GDM1 (cell line): ENCODE results near the gene PCBP3.

ENCODE experiments used
- DNase-seq: peaks from one replicate; lab custom pipeline; 2025; lab: John Stamatoyannopoulos, UW

The PCBP3 gene

DNA sequence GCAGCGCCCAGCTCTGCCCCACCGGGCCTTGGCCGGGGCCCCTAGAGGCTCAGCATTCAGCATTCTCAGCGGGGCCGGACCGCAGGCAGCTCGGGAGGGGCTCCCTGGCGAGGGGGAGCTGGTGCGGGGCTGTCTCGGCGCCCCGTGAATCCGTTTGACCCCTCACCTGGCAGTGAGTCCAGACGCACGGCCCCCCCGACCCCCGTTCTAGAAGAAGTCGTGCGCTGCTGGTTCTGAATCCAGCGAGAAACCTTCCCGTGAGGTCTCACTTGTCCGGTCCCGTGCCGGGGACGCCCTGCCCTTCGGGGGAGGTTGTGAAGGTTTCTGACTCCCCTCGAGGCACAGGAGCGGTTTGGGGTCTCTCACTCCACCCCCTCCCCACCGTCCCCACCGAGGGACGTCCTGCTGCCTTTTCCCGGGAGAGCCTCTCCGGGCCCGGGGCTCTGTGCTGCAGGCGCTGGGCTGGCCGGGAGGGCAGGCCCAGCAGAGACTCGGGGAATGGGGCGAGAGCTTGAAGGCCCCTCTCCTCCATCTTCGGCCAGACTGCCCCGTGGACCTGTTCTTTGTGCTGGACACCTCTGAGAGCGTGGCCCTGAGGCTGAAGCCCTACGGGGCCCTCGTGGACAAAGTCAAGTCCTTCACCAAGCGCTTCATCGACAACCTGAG, 338.7 kb downstream of the PCBP3 start:
- DNase-seq: no peak

DNA sequence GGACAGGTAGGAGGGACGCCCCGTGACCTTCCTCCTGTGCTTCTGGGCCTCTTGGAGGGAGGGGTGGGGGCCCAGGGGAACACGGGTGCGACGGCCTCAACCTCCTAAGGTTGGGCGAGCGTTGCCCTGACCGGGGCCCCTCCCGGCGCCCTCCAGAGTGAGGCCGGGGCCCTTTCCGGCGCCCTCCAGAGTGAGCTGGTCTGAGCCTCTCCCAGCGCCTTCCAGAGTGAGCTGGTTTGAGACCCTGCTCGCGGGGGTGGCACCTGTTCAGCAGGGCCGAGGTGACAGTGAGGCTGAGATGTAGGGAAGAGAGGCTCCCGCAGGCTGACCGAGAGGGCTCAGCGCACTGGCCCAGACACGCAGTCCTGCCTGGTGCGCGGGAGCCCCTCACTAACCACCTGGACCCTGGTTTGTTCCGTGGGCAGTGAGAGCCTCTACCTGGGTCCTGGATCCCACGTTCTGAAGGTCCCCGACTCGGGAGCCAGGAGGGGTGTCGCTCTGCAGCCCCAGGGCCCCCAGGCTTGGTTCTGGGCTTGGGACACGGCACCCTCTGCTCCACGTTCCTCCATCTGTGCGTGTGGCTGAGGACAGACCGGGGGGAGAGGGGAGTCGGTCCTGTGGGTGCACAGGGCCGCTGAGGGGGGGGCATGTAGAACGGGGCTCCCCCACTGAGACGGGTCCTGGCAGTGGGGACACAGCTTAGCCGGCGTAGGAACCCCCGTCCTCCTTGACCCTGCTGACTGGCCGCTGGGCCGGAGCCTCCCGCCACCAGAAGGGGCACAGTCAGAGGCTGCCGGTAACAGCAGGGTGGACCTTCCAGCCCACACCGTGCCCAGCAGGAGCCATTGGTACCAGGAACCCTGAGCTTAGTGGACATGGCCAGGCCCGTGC, 339.5 kb downstream of the PCBP3 start:
- no peak for DNase-seq

DNA sequence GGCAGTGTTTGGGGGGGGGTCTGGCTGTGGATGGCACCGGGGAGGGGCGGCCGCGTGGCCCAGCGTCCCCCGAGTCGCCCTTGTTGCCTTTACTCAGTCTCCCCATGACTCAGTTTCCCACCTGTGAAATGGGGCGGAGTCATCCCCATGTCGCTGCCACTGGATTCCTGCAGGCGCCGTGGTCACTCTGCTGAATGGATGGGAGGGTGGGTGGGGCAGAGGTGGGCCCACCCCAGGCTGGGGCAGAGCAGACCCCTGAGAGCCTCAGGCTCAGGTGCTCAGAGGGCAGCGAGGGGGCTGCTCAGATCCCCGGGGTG, 340.1 kb downstream of the PCBP3 start:
- DNase-seq: no peak

DNA sequence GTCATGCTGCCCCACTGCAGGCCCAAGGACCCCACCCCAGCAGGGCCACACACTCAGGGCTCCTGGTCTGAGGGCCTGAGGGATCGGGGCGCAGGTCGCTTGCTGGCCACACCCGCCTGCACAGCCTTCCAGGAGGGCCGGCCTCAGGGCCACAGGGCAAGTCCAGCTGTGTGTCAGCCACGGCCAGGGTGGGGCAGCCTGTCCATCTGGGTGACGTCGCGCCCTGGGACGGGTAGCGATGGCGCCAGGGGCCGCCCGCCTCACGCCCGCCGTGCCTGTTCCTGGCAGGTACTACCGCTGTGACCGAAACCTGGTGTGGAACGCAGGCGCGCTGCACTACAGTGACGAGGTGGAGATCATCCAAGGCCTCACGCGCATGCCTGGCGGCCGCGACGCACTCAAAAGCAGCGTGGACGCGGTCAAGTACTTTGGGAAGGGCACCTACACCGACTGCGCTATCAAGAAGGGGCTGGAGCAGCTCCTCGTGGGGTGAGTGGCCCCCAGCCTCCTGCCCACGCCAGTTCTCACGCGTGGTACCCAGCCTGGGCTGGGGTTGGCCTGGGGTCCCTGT, 340.5 kb downstream of the PCBP3 start:
- no peak for DNase-seq

DNA sequence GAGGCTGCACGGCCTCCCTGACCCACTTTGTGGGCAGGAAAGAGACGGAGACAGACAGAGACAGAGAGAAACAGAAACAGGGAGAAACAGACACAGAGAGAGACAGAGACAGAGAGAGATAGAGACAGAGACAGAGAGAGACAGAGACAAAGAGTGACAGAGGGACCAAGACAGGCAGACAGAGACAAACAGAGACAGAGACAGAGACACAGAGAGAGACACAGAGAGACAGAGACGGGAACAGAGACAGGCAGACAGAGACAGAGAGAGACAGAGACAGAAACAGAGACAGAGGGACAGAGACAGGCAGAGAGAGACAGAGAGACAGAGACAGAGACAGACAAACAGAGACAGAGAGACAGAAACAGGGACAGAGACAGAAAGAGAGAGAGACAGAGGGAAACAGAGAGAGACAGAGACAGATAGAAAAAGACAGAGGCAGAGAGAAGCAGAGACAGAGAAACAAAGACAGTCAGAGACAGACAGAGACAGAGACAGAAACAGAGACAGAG, 341.1 kb downstream of the PCBP3 start:
- DNase-seq: no peak

DNA sequence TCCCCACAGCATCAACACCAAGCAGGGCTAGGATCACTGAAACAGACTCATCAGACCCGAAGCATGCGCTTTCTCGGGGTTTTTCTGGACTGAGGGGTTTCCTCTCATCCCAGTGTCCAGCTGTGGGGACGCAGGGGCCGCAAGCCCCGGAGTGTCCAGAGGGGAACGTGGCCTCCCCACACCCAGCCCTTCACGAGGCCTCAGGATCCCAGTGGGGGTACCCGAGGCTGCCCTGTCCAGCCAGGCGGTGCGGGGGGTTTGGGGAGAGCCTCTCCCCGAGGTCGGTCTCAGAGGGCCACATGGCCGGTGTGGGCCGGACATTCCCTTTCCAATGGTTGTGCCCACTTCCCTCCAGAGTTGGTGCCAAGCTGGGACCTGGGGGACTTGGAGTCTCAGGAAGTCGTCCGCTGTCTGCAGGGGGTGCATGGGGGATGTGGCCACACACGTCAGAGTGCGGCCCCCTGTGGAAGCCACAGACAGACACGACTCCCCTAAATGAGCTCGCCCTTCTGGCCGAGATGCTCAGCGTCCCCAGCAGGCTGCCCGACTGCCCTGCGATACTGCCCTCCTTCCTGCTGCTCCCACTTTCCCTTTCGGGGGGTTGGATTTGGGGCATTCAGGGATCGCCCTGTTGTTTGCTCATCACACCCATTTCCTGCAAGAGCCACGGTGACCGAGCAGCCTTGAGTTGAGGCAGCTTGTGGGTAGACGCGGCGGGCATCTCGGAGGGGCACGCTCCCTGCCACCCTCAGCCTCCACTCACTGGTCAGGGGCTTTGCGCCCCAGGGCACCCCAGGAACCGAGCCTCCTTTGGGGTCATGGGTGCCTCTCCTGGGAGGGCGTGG, 342.2 kb downstream of the PCBP3 start:
- DNase-seq: no peak

DNA sequence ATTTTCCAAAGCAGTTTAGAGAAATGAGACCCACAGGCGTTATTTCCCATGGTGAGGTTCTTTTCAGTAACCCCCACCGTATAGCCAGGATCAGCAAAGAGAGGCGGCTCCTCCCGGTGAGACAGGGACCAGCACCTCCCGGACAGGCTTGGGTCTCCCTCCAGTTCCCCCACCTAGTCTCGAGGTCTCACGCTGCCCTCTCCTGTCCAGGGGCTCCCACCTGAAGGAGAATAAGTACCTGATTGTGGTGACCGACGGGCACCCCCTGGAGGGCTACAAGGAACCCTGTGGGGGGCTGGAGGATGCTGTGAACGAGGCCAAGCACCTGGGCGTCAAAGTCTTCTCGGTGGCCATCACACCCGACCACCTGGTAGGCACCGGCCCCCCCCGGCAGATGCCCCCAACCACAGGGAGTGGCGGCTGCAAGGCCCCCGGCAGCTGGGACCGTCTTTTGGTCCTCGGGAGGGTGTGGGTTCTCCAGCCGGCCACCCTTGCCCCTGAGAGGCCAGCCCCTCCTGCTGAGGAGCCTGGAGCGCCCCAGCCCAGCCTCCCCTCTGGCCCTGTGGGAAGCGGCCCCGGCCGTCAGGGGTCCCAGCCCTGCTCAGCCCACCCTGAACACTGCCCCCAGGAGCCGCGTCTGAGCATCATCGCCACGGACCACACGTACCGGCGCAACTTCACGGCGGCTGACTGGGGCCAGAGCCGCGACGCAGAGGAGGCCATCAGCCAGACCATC, 343.0 kb downstream of the PCBP3 start:
- DNase-seq: no peak

DNA sequence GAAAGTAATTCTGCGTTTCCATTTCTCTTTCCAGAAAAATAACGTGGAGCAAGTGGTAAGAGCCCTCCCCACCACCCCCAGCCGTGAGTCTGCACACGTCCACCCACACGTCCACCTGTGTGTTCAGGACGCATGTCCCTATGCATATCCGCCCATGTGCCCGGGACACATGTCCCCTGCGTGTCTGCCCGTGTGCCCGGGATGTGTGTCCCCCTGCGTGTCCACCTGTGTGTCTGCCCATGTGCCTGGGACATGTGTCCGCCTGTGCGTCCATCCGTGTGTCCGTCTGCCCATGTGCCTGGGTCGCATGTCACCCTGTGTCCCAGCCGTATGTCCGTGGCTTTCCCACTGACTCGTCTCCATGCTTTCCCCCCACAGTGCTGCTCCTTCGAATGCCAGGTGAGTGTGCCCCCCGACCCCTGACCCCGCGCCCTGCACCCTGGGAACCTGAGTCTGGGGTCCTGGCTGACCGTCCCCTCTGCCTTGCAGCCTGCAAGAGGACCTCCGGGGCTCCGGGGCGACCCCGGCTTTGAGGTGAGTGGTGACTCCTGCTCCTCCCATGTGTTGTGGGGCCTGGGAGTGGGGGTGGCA, 343.7 kb downstream of the PCBP3 start:
- DNase-seq: no peak

DNA sequence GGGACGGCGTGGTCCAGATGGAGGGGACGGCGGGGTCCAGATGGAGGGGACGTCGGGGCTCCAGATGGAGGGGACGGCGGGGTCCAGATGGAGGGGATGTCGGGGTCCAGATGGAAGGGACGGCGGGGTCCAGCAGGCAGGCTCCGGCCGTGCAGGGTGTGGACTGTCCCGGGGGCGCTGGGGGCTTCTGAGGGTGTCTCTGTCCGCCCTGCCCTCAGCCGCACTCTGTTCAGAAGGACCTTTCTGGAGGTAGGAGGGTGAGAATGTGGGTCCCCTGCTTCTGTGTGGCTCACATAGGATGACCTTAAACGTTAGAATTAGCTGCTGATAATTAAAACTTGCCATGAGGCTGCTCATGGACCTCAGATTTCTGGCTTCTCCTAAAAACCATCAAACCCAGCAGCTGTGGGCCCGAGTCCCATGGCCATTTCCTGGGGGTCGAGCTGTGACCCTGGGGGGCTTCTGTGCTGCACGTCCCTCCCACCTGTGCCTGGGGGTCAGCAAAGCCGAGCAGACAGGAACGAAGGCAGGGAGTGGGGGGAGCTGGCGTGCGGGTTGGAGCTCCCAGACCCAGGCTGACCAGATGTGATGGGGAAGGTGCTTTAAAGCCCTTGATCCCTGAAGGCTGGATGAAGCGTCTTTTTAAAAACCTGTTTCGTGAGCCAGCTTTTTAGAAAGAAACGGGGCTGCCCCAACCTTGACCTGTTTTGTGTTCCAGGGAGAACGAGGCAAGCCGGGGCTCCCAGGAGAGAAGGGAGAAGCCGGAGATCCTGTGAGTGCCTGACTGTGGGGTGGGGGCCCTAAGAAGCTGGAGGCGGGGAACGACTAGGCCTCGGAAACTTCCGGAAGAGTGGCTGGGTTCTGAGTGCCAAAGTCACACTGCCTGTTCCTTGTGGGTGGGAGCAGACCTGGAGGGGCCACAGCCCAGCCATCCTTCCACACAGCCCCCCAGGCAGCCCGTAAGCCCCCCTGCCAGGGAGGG, 345.1 kb downstream of the PCBP3 start:
- no peak for DNase-seq

DNA sequence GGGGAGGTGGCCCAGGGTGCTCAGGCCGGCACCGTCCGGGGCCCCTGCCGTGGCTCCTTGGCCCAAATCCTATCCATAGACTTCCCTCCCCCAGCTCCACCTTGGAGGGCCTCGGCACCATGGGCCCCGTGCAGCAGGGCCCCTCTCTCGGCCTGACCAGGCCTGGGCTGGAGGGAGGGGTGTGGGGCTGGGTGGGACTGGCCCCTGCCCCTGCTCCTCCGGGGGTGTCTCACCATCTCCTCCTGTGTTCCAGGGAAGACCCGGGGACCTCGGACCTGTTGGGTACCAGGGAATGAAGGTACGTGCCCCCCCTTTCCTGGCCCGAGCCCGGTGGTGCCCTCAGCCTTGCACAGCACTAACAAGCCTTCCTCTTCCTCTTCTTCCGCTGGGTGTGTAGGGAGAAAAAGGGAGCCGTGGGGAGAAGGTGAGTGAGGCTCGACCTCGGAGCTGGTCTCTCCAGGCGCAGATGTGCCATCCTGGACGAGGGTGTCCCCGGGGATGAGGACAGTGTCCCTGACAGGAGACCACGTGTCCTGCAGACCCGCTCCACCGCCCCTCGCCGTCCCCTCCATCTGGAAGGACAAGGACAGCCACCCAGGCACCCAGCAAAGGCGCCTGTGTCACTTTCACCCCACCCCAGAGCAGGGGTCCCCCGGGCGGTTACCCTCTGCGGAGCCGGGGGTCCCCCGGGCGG, 346.0 kb downstream of the PCBP3 start:
- DNase-seq: no peak

DNA sequence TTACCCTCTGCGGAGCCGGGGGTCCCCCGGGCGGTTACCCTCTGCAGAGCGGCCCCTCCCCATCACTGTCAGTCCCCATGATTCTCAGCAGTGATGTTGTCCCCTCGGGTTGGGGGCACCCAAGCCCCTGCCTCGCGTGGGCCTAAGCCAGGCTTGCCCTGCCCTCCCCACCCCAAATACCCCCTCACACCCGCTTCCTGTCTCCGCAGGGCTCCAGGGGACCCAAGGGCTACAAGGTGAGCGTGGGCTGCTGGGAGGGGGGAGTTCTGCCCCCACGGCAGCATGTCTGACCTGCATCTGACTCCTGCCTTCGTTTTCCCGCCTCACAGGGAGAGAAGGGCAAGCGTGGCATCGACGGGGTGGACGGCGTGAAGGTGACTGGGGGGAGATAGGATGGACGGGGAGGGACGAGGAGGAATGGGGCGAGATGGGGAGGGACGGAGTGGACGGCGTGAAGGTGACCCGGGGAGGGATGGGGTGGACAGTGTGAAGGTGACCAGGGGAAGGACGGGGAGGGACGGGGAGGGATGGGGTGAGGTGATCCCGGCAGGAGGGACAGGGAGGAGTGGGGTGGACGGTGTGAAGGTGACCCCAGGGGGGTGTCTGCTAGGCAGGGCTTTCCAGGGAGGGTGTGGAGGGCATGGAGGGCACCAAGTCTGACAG, 346.7 kb downstream of the PCBP3 start:
- DNase-seq: no peak

DNA sequence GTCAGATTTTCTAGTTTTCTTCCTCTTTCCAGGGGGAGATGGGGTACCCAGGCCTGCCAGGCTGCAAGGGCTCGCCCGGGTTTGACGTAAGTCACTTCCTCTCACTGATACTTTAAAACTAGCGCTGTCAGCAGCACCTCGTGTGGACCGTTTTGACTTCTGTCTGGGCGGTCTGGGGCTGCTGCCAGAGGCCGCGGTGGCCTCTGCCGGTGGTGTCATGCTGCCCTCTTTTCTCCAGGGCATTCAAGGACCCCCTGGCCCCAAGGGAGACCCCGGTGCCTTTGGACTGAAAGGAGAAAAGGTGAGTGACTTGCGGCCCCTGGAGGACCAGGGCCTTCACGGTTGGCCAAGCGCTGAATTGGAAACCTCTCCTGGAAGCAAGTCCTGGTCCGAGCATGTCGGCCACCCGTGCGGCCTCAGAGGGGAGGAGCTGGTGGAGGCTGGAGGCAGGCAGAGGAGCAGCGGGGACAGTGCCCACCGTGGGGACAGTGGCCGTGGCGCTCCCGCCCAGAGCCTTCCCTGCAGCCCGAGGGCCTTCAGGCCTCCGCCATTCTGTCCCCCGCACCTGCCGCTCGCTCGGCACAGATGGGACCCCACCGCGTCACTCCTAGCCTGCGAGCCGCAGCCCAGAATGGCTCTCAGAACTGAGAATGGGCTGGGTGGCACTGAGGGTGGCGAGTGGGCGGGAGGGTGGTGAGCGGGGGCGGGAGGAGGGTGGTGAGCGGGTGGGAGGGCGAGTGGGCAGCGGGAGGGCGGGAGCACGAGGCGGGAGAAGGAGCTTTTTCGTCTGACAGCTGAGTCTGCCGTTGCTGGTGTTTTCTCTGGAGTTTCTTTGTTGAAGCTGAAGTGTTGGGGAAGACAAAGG, 347.4 kb downstream of the PCBP3 start:
- DNase-seq: no peak

DNA sequence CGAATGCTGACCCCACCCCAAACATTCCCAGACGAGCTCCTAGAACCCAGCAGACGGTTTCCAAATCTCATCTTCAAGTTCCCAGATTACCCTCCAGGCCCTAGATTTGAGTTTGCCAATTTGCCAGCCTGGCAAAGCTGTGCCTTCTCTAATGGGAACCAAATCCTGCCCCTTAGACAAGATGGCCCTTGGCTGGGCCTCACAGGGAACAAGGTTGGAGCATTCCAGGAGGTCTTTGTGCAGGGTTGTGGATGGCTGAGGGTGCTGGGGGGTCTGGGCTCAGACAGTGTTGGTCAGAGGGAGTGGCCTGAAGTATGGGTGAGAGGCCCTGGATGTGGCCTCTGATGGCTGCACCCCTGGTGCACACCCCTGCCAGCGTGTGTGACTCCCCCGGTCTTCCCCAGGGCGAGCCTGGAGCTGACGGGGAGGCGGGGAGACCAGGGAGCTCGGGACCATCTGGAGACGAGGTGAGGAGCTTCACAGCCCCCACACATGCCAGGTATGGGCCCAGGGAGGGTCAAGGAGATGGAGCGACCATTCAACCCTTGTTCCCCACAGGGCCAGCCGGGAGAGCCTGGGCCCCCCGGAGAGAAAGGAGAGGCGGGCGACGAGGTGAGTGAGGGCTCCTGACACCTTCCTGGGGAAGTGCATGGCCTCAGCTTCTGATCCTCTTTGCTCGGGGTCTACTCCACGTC, 348.2 kb downstream of the PCBP3 start:
- no peak for DNase-seq
